BJ (cell line): ENCODE results near the gene ZIC3. TPM values are rescaled to one million over a fixed set of nuclear protein-coding genes. Genes with fewer than 3 reads are reported as not detected.

Experiments used
- CTCF ChIA-PET: fragments of 350-600 bp; formaldehyde crosslinking; extraction: SDS; loops from one replicate; lab custom pipeline; 2021; ENCODE audit warnings: antibody characterized with exemption, inconsistent platforms; lab: Yijun Ruan, JAX
- POLR2A ChIA-PET: fragments of 300-600 bp; sonication (Branson Sonifier 250); formaldehyde crosslinking; extraction: SDS; loops from one replicate; lab custom pipeline; 2021; ENCODE audit warnings: antibody characterized with exemption; lab: Charles Lee
- DNase-seq: peaks from one replicate; pipeline ENCODE4 v3.0.0-alpha.2; 2011; ENCODE audit warnings: low read depth
- H3K27me3 ChIP-seq: 2 replicates; pipeline ENCODE4 v1.6.0; 2011; ENCODE audit warnings: low read length; ENCODE audit not compliant: control insufficient read depth, insufficient read depth
- H3K36me3 ChIP-seq: 2 replicates; pipeline ENCODE4 v1.5.1; 2011; ENCODE audit warnings: low read length; ENCODE audit not compliant: control insufficient read depth, insufficient read depth
- H3K4me3 ChIP-seq: 2 replicates; pipeline ENCODE4 v1.5.1; 2011; ENCODE audit warnings: low read depth, mild to moderate bottlenecking, control low read depth, low read length
- polyA plus RNA-seq: library from polyadenylated mRNA; depleted of rRNA; stranded (reverse); fragments of >200 nt; gene quantifications from 2 replicates; pipeline ENCODE4 v1.2.3, GENCODE V29; 2011
- small RNA-seq: library from RNA; depleted of rRNA; stranded (forward); fragments of <200 nt; gene quantifications from one replicate; pipeline ENCODE3, GENCODE V24; 2012; ENCODE audit warnings: low replicate concordance, low read depth; ENCODE audit not compliant: insufficient read length
- TF ChIP-seq, protein P1 (sequence below): IDR thresholded peaks from 2 replicates; pipeline ENCODE4 v1.5.1; 2011; ENCODE audit warnings: low read depth, mild to moderate bottlenecking, control low read depth, inconsistent platforms, low read length, moderate library complexity; ENCODE audit not compliant: insufficient read depth

The ZIC3 gene
- polyA plus RNA-seq, 1 experiment, result not detected

GRCh38 chrX:137575596-137576255 is 9.8 kb downstream of the ZIC3 start:
- POLR2A ChIA-PET, result no interaction called here

DNA sequence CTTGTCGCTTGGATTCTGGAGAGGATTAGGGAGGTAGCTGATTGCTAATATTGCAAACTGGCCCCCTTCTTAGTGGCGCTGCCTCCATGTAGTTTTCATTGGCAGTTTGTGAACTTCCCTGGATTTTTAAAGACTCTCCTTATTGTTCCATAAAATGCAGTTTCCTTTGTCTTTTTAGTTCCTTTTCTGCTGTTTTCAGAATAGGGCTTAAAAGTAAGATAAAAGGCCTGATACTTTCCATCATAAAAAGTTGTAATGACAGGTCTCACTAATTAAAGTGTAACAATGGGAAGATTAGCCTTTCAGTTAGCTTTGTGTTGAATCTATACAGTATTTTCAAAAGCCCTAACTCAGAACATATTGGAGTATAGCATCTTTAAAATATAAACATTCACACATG is 21.2 kb downstream of the ZIC3 start:
- TF ChIP-seq, protein P1, sequence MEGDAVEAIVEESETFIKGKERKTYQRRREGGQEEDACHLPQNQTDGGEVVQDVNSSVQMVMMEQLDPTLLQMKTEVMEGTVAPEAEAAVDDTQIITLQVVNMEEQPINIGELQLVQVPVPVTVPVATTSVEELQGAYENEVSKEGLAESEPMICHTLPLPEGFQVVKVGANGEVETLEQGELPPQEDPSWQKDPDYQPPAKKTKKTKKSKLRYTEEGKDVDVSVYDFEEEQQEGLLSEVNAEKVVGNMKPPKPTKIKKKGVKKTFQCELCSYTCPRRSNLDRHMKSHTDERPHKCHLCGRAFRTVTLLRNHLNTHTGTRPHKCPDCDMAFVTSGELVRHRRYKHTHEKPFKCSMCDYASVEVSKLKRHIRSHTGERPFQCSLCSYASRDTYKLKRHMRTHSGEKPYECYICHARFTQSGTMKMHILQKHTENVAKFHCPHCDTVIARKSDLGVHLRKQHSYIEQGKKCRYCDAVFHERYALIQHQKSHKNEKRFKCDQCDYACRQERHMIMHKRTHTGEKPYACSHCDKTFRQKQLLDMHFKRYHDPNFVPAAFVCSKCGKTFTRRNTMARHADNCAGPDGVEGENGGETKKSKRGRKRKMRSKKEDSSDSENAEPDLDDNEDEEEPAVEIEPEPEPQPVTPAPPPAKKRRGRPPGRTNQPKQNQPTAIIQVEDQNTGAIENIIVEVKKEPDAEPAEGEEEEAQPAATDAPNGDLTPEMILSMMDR, result no peak
- Histone ChIP-seq H3K36me3 (no peaks in the 10 kb centered on the region), H3K4me3 (no peak overlapping the region), H3K27me3 (no peaks in the 10 kb centered on the region)
- CTCF ChIA-PET, result no interaction called here
- POLR2A ChIA-PET, result no interaction called here
- DNase-seq, result no peak

More at GRCh38 chrX:137575596-137576255, 9.8 kb downstream of the ZIC3 start:
- H3K4me3 ChIP-seq, result no peak overlapping the region
- DNase-seq, result no peak
- CTCF ChIA-PET, result no interaction called here
- no peaks in the 10 kb centered on the region for H3K36me3 ChIP-seq
- no peaks in the 10 kb centered on the region; the same call in 1 of the 2 replicates for H3K27me3 ChIP-seq
- TF ChIP-seq, protein P1, result no peak

DNA sequence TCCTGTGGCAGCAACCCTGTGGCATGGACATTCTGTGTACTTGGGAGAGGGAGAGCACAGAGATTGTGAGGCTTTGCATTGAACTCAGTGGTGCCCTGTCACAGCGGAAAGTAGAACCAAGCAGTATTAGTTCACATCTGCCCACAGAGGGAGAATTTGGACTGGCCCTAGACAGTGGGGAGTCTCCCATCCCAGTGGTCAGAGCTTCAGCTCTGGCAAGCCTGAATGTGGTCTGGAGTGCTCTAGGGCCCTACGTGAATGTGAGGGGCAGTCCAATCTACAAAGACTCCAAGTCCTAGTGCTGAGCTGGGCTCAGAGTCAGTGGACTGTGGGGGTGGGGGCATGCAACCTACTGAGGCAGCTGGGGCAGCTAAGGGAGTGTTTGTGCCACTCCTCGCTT is 34.8 kb downstream of the ZIC3 start:
- no peak for DNase-seq
- TF ChIP-seq, protein P1, result no peak
- ChIA-PET POLR2A (no interaction called here), CTCF (no interaction called here)
- no peaks in the 10 kb centered on the region for H3K27me3 ChIP-seq
- no peaks in the 10 kb centered on the region for H3K36me3 ChIP-seq
- H3K4me3 ChIP-seq, result no peak overlapping the region

Small RNA genes lying within 50 kb of the gene (small RNA-seq; reads per million reads assigned to genes)
- not detected for gene RN7SL325P
